ENCODE measurements around the gene CD58. TPM values are rescaled to one million over a fixed set of nuclear protein-coding genes. Genes with fewer than 3 reads are reported as not detected.

Gene CD58
- total and polyA plus RNA-seq, 9 of the 15 experiments (the other 6 are each of a cell fraction or from before 2014, with no cell fraction given) = 18.1 to 113 (median 37.4) TPM

- TF ChIP-seq PRDM10 (IDR thresholded peaks at IDR 0.05; ENCODE audit: partially characterized antibody) = peak; percentile 26
- TF ChIP-seq ZNF408 (CRISPR knock-in tag; IDR thresholded peaks at IDR 0.05; ENCODE audit: low read depth) = no peak
- TF ChIP-seq TBL1XR1 (IDR thresholded peaks at IDR 0.05; ENCODE audit: low read length in 2 of 2) = peak in 1 of 2 experiments; percentile 7; a peak in 2 of 4 replicates
- no peak for TF ChIP-seq COPS2 (conservative IDR thresholded peaks at IDR 0.05)
- no peak for TF ChIP-seq ZNF778 (CRISPR knock-in tag; IDR thresholded peaks at IDR 0.05)
- TF ChIP-seq MTA3 (IDR thresholded peaks at IDR 0.05; ENCODE audit: borderline replicate concordance) = peak; percentile 40; the same call in 1 of the 2 replicates
- no peak; the same call in 1 of the 2 replicates for TF ChIP-seq SMAD3 (CRISPR knock-in tag; conservative IDR thresholded peaks at IDR 0.05)
- TF ChIP-seq CHD2 (IDR thresholded peaks at IDR 0.05; ENCODE audit: low read depth, low read length) = no peak
- no peak; the same call in 1 of the 2 replicates for TF ChIP-seq TCF7 (IDR thresholded peaks at IDR 0.05; ENCODE audit: borderline replicate concordance)
- TF ChIP-seq MAFF (IDR thresholded peaks at IDR 0.05; ENCODE audit: low read length) = peak; percentile 66
- peak; percentile 1 for TF ChIP-seq ZFP36 (IDR thresholded peaks at IDR 0.05; ENCODE audit: low read depth, low read length, partially characterized antibody)
- no peak for TF ChIP-seq KLF10 (CRISPR knock-in tag; IDR thresholded peaks at IDR 0.05)
- TF ChIP-seq THAP7 (CRISPR knock-in tag; IDR thresholded peaks at IDR 0.05) = no peak
- TF ChIP-seq RBM14 (IDR thresholded peaks at IDR 0.05; ENCODE audit: borderline replicate concordance, insufficient read depth, low read depth, low read length) = no peak
- TF ChIP-seq ZKSCAN1 (IDR thresholded peaks at IDR 0.05; ENCODE audit: low read depth, low read length) = no peak
- TF ChIP-seq ZNF124 (CRISPR knock-in tag; IDR thresholded peaks at IDR 0.05) = no peak
- TF ChIP-seq ETS1 (conservative IDR thresholded peaks at IDR 0.05; ENCODE audit: control insufficient read depth, low read depth, low read length) = peak; percentile 73; the same call in 1 of the 2 replicates
- peak; percentile 80 for TF ChIP-seq ZFX (CRISPR knock-in tag; IDR thresholded peaks at IDR 0.05)
- peak; percentile 60 for TF ChIP-seq POLR2A (conservative IDR thresholded peaks at IDR 0.05)
- TF ChIP-seq OTX1 (CRISPR knock-in tag; IDR thresholded peaks at IDR 0.05) = peak; percentile 8; the same call in 1 of the 2 replicates
- TF ChIP-seq CBFB (CRISPR knock-in tag; IDR thresholded peaks at IDR 0.05) = no peak
- no peak for TF ChIP-seq ELK1 (CRISPR knock-in tag; IDR thresholded peaks at IDR 0.05)
- 0 out of 2 replicates have a peak, but pooled peaks have one; percentile 53 for TF ChIP-seq KAT7 (CRISPR knock-in tag; IDR thresholded peaks at IDR 0.05; ENCODE audit: borderline replicate concordance)
These were observed 66.3 kb downstream of the CD58 start (continued) for GRCh38 chr1:116504308-116505156.
